Measurements from ENCODE around the gene ALDH9A1.
A peak's percentile ranks its signal among the peaks of the same experiment; 100 is the strongest.

The ALDH9A1 gene

GRCh38 chr1:165696625-165697100 lies 1.7 kb downstream of the ALDH9A1 start:
- Histone ChIP-seq H3K36me3 (no peaks in the 10 kb centered on the region), H3K4me1 (no peaks in the 10 kb centered on the region), H3K4me3 (ENCODE audit: low read depth, low read length) (no peak overlapping the region), H3K9me3 (no peaks in the 10 kb centered on the region), H3K27me3 (no peaks in the 10 kb centered on the region)
- no peak for TF ChIP-seq CTCF (IDR thresholded peaks at IDR 0.05; ENCODE audit: low read depth, low read length)
- no peak for DNase-seq

- Histone ChIP-seq H3K4me3 (ENCODE audit: low read depth, low read length) (no peak overlapping the region), H3K27me3 (no peaks in the 10 kb centered on the region), H3K9me3 (no peaks in the 10 kb centered on the region), H3K4me1 (no peaks in the 10 kb centered on the region), H3K36me3 (no peaks in the 10 kb centered on the region; the same call in 1 of the 2 replicates)
- no peak for TF ChIP-seq CTCF (IDR thresholded peaks at IDR 0.05; ENCODE audit: low read depth, low read length)
- no peak for DNase-seq
Observed at GRCh38 chr1:165695031-165695430, 3.3 kb downstream of the ALDH9A1 start.

- Histone ChIP-seq H3K36me3 (no peaks in the 10 kb centered on the region; the same call in 1 of the 2 replicates), H3K4me1 (no peaks in the 10 kb centered on the region), H3K9me3 (no peaks in the 10 kb centered on the region), H3K27me3 (no peaks in the 10 kb centered on the region), H3K4me3 (ENCODE audit: low read depth, low read length) (no peak overlapping the region)
- DNase-seq: no peak
- no peak for TF ChIP-seq CTCF (IDR thresholded peaks at IDR 0.05; ENCODE audit: low read depth, low read length)
Observed at GRCh38 chr1:165688046-165688445, 10.3 kb downstream of the ALDH9A1 start.

- H3K27me3 ChIP-seq: no peaks in the 10 kb centered on the region
- no peak overlapping the region for H3K4me3 ChIP-seq (ENCODE audit: low read depth, low read length)
- DNase-seq: no peak
- TF ChIP-seq CTCF (IDR thresholded peaks at IDR 0.05; ENCODE audit: low read depth, low read length): no peak
- peaks cover 8% of the 10 kb centered on the region for H3K36me3 ChIP-seq
- H3K4me1 ChIP-seq: no peaks in the 10 kb centered on the region
- no peaks in the 10 kb centered on the region for H3K9me3 ChIP-seq
Observed at GRCh38 chr1:165686971-165687433, 11.4 kb downstream of the ALDH9A1 start.

- Histone ChIP-seq H3K9me3 (no peaks in the 10 kb centered on the region), H3K4me1 (no peaks in the 10 kb centered on the region), H3K36me3 (peaks cover 14% of the 10 kb centered on the region), H3K27me3 (no peaks in the 10 kb centered on the region), H3K4me3 (ENCODE audit: low read depth, low read length) (no peak overlapping the region)
- DNase-seq: no peak
- TF ChIP-seq CTCF (IDR thresholded peaks at IDR 0.05; ENCODE audit: low read depth, low read length): peak; percentile 15; the same call in 1 of the 2 replicates
Observed at GRCh38 chr1:165686121-165686970, 12.0 kb downstream of the ALDH9A1 start.
